Transverse colon (tissue), 4 donors: Measurements from ENCODE around the gene TBCK. TPM values are rescaled to one million over a fixed set of nuclear protein-coding genes. Genes with fewer than 3 reads are reported as not detected.

Experiments used
- DNase-seq: peaks from one replicate; pipeline ENCODE4 v3.0.0-alpha.2; 2019
- H3K27ac ChIP-seq, 4 donors: fragments of 200-600 bp; sonication (generic); 2 replicates each; pipeline ENCODE4 v1.5.1; 2016 to 2018; ENCODE audit warnings: inconsistent platforms in 4 of 4
- H3K27me3 ChIP-seq: fragments of 200-600 bp; sonication (generic); 2 replicates; pipeline ENCODE4 v1.5.1; 2017; ENCODE audit warnings: inconsistent platforms
- H3K36me3 ChIP-seq, 4 donors: fragments of 200-600 bp; sonication (generic); 2 replicates each; pipeline ENCODE4 v1.5.1; 2017 to 2019; ENCODE audit warnings: inconsistent platforms in 4 of 4
- H3K4me1 ChIP-seq, 4 donors: fragments of 200-600 bp; sonication (generic); 2 replicates each; pipeline ENCODE4 v1.5.1; 2017 to 2020; ENCODE audit warnings: inconsistent platforms in 4 of 4
- H3K4me3 ChIP-seq, 4 donors: fragments of 200-600 bp; sonication (generic); 1 replicate in 1 of 4; 2 replicates in 3 of 4; pipeline versions ENCODE4 v1.5.1 to v1.6.1; 2017 to 2019; ENCODE audit warnings: inconsistent platforms in 4 of 4
- H3K9me3 ChIP-seq, 2 donors: fragments of 200-600 bp; sonication (generic); 2 replicates each; pipeline ENCODE4 v1.5.1; 2017 to 2019; ENCODE audit warnings: inconsistent platforms in 2 of 2
- CTCF ChIP-seq, 5 experiments: fragments of 200-600 bp in 3 of 5; fragments of 450-650 bp in 2 of 5; sonication (generic) in 3 of 5; IDR thresholded peaks; 1 replicate in 2 of 5; 2 replicates in 3 of 5; pipeline ENCODE4 v1.5.1; 2016 to 2017; ENCODE audit warnings: antibody characterized with exemption in 5 of 5, inconsistent platforms in 3 of 5, mild to moderate bottlenecking in 2 of 5, moderate library complexity in 1 of 5
- EP300 ChIP-seq: sonication (generic); formaldehyde crosslinking; IDR thresholded peaks from one replicate; pipeline ENCODE4 v1.6.1; 2017; ENCODE audit warnings: antibody characterized with exemption, low read depth
- POLR2A ChIP-seq: fragments of 450-650 bp; IDR thresholded peaks from one replicate; pipeline ENCODE4 v1.6.1; 2016; ENCODE audit warnings: antibody characterized with exemption, mild to moderate bottlenecking, moderate library complexity
- POLR2AphosphoS5 ChIP-seq, 3 donors: sonication (generic); formaldehyde crosslinking; IDR thresholded peaks; one replicate each; pipeline ENCODE4 v1.6.1; 2016; ENCODE audit warnings: antibody characterized with exemption in 3 of 3
- WGBS, 2 donors: methylation state at CpG; one replicate each; pipeline ENCODE4 v1.1.5; 2018; ENCODE audit warnings: low coverage in 1 of 2; 5-methylcytosine and 5-hydroxymethylcytosine counted together
- in situ Hi-C, 4 donors: fragments of 200-750 bp; cut with MboI; loops; one replicate each; pipeline versions ENCODE4 v1.15.0 to v1.15.1; 2017; ENCODE audit warnings: low sequenced_read_pairs in 3 of 4, low pct_ligation_motif_present in 1 of 4, low pct_unique_long_range_greater_than_20kb in 1 of 4
- intact Hi-C: fragments of 100-400 bp; cut with DNase I; formaldehyde crosslinking; loops from one replicate; pipeline ENCODE4 v1.15.1; 2023; ENCODE audit warnings: low total_unique reads
- total RNA-seq, 4 donors: library from RNA; depleted of rRNA; stranded (reverse); fragments of >200 nt; gene quantifications; one replicate each; pipeline ENCODE4 v1.1.0, GENCODE V29; 2016

Gene TBCK
- total RNA-seq, 4 donors from 2014 or later, result 31.0 to 82.7 (median 51.4) TPM

- no peak overlapping the region for H3K27ac ChIP-seq
- DNase-seq, result no peak
- no peaks in the 10 kb centered on the region for H3K9me3 ChIP-seq
- H3K4me3 ChIP-seq, result no peak overlapping the region
- no peaks in the 10 kb centered on the region for H3K4me1 ChIP-seq
- 94 to 100% methylated on average over 1 to 5 of the region's 5 CpGs for whole genome bisulfite sequencing, 2 donors
- H3K27me3 ChIP-seq, result no peaks in the 10 kb centered on the region
- peaks cover 0 to 5% (median 0%) of the 10 kb centered on the region in 4 donors for H3K36me3 ChIP-seq
- in situ Hi-C loops (no loop called here), intact Hi-C loops (no loop called here)
- TF ChIP-seq POLR2A (no peak), CTCF (IDR thresholded peaks at IDR 0.05) (no peak), EP300 (no peak), POLR2AphosphoS5 (IDR thresholded peaks at IDR 0.05) (no peak)
Observed at GRCh38 chr4:106208481-106209460, 107.2 kb downstream of the TBCK start.

GRCh38 chr4:106201373-106201772 lies 114.6 kb downstream of the TBCK start:
- no peak overlapping the region for H3K4me3 ChIP-seq
- intact Hi-C loops, result no loop called here
- TF ChIP-seq CTCF (IDR thresholded peaks at IDR 0.05) (peak in 3 of 5 experiments; percentile 11 to 21 (median 13)), EP300 (no peak)

GRCh38 chr4:106195435-106195950 lies 120.5 kb downstream of the TBCK start:
- no peak overlapping the region for H3K4me3 ChIP-seq
- TF ChIP-seq POLR2AphosphoS5 (IDR thresholded peaks at IDR 0.05), result no peak
- TF ChIP-seq CTCF (IDR thresholded peaks at IDR 0.05), result no peak
- TF ChIP-seq EP300, result no peak
- TF ChIP-seq POLR2A, result no peak
- H3K27ac ChIP-seq, result no peak overlapping the region
- no peak for DNase-seq
- no peaks in the 10 kb centered on the region for H3K9me3 ChIP-seq
- H3K27me3 ChIP-seq, result no peaks in the 10 kb centered on the region
- 48 to 50% methylated on average over 1 of the region's 1 CpG for WGBS, 2 donors
- in situ Hi-C loops (no loop called here), intact Hi-C loops (no loop called here)
- peaks cover 0 to 4% (median 0%) of the 10 kb centered on the region in 4 donors for H3K4me1 ChIP-seq
- peaks cover 0 to 13% (median 5%) of the 10 kb centered on the region in 4 donors for H3K36me3 ChIP-seq

More at GRCh38 chr4:106201373-106201772, 114.6 kb downstream of the TBCK start:
- H3K36me3 ChIP-seq, result no peaks in the 10 kb centered on the region
- no peaks in the 10 kb centered on the region for H3K27me3 ChIP-seq
- H3K27ac ChIP-seq, result no peak overlapping the region
- in situ Hi-C loops, result no loop called here
- H3K4me1 ChIP-seq, result no peaks in the 10 kb centered on the region
- DNase-seq, result no peak
- H3K9me3 ChIP-seq, result no peaks in the 10 kb centered on the region

GRCh38 chr4:106194801-106195200 lies 121.2 kb downstream of the TBCK start:
- intact Hi-C loops (no loop called here), in situ Hi-C loops (no loop called here)

More at GRCh38 chr4:106194801-106195200, 121.2 kb downstream of the TBCK start:
- Histone ChIP-seq H3K27me3 (no peaks in the 10 kb centered on the region), H3K36me3 (peaks cover 0 to 13% (median 5%) of the 10 kb centered on the region in 4 donors), H3K9me3 (no peaks in the 10 kb centered on the region), H3K4me3 (no peak overlapping the region), H3K4me1 (peaks cover 0 to 4% (median 0%) of the 10 kb centered on the region in 4 donors), H3K27ac (no peak overlapping the region)
- no peak for DNase-seq
- 92 to 97% methylated on average over 1 of the region's 1 CpG for WGBS, 2 donors
- TF ChIP-seq POLR2A (no peak), CTCF (IDR thresholded peaks at IDR 0.05) (no peak), POLR2AphosphoS5 (IDR thresholded peaks at IDR 0.05) (no peak), EP300 (no peak)
